H1 (cell line): ENCODE results near the gene DNAJB11. TPM values are rescaled to one million over a fixed set of nuclear protein-coding genes. Genes with fewer than 3 reads are reported as not detected.

Source experiments
- CTCF ChIA-PET: fragments of 300-600 bp; sonication (Branson Sonifier 250); formaldehyde crosslinking; loops from one replicate; lab custom pipeline; 2021; ENCODE audit not compliant: partially characterized antibody; lab: Charles Lee
- POLR2A ChIA-PET: fragments of 300-600 bp; sonication (Branson Sonifier 250); formaldehyde crosslinking; loops from one replicate; lab custom pipeline; 2021; ENCODE audit warnings: inconsistent platforms; ENCODE audit not compliant: partially characterized antibody; lab: Charles Lee
- DNase-seq, 2 experiments: peaks; one replicate each; pipeline versions ENCODE4 v3.0.0 to v3.0.0-alpha.2; 2010 to 2022; ENCODE audit warnings: low spot score in 2 of 2, low read depth in 1 of 2, mixed read lengths in 1 of 2
- FAIRE-seq: peaks from 2 replicates; lab custom pipeline; 2011; peaks lifted over from hg19 to GRCh38; lab: Jason Lieb, UNC
- H2AFZ ChIP-seq: 2 replicates; pipeline ENCODE4 v1.8.1; 2012; ENCODE audit warnings: low read length, inconsistent platforms
- H2AK5ac ChIP-seq: 2 replicates; pipeline ENCODE4 v1.6.1; 2013; ENCODE audit warnings: low read depth, low read length
- H2BK120ac ChIP-seq: replicated peaks from 2 replicates; pipeline ENCODE3; 2013; ENCODE audit warnings: low read depth, low read length, inconsistent platforms
- H2BK12ac ChIP-seq: 2 replicates; pipeline ENCODE4 v1.6.1; 2013; ENCODE audit warnings: low read depth, low read length
- H2BK15ac ChIP-seq: 2 replicates; pipeline ENCODE4 v1.6.1; 2013; ENCODE audit warnings: low read length
- H2BK20ac ChIP-seq: 2 replicates; pipeline ENCODE4 v1.6.1; 2013; ENCODE audit warnings: low read length
- H2BK5ac ChIP-seq: 2 replicates; pipeline ENCODE4 v1.6.1; 2013; ENCODE audit warnings: low read depth, low read length
- H3K14ac ChIP-seq: 2 replicates; pipeline ENCODE4 v1.6.1; 2013; ENCODE audit warnings: inconsistent platforms; ENCODE audit not compliant: insufficient read length
- H3K18ac ChIP-seq: 2 replicates; pipeline ENCODE4 v1.6.1; 2013; ENCODE audit warnings: low read length; ENCODE audit errors: extremely low read depth
- H3K23ac ChIP-seq: 2 replicates; pipeline ENCODE4 v1.6.1; 2013; ENCODE audit warnings: inconsistent platforms; ENCODE audit not compliant: insufficient read length
- H3K23me2 ChIP-seq: 2 replicates; pipeline ENCODE4 v1.6.1; 2013; ENCODE audit warnings: low read depth, low read length
- H3K27ac ChIP-seq: 2 replicates; pipeline ENCODE4 v1.6.1; 2011; ENCODE audit warnings: low read depth, low read length, inconsistent platforms
- H3K27me3 ChIP-seq, 4 experiments: replicated peaks in 1 of 4; 1 replicate in 1 of 4; 2 replicates in 3 of 4; pipeline versions ENCODE4 v1.6.1 to v1.8.1; 2011 to 2013; ENCODE audit warnings: low read length in 3 of 4, mild to moderate bottlenecking in 3 of 4, inconsistent platforms in 2 of 4, mixed read lengths in 2 of 4, moderate library complexity in 1 of 4; ENCODE audit not compliant: control insufficient read depth in 3 of 4, insufficient read depth in 3 of 4; ENCODE audit errors: extremely low read depth in 1 of 4
- H3K36me3 ChIP-seq, 4 experiments: 2 replicates each; pipeline versions ENCODE4 v1.6.1 to v1.8.1; 2011 to 2013; ENCODE audit warnings: mild to moderate bottlenecking in 4 of 4, low read length in 3 of 4, moderate library complexity in 2 of 4, control low read depth in 1 of 4, inconsistent platforms in 1 of 4; ENCODE audit not compliant: insufficient read depth in 4 of 4, control insufficient read depth in 2 of 4
- H3K4ac ChIP-seq: replicated peaks from 2 replicates; pipeline ENCODE3; 2013; ENCODE audit warnings: low read length, low read depth, mixed read lengths, inconsistent platforms; ENCODE audit not compliant: insufficient read length
- H3K4me1 ChIP-seq, 4 experiments: replicated peaks in 1 of 4; 1 replicate in 1 of 4; 2 replicates in 3 of 4; pipeline versions ENCODE4 v1.6.1 to v1.8.1; 2011 to 2013; ENCODE audit warnings: low read length in 3 of 4, inconsistent platforms in 2 of 4, mixed read lengths in 1 of 4; ENCODE audit not compliant: insufficient read depth in 4 of 4, control insufficient read depth in 3 of 4
- H3K4me2 ChIP-seq, 2 experiments: 2 replicates each; pipeline versions ENCODE4 v1.6.1 to v1.8.1; 2011 to 2013; ENCODE audit warnings: low read depth in 2 of 2, low read length in 2 of 2, control low read depth in 1 of 2, inconsistent platforms in 1 of 2, mild to moderate bottlenecking in 1 of 2; ENCODE audit not compliant: insufficient read depth in 1 of 2
- H3K4me3 ChIP-seq, 4 experiments: fragments of 200-600, 300-600 bp in 1 of 4; sonication (generic), shearing (Covaris generic), sonication (Bioruptor Twin) in 1 of 4; 2 replicates each; pipeline versions ENCODE4 v1.5.1 to v1.8.1; 2011 to 2016; ENCODE audit warnings: low read length in 4 of 4, low read depth in 3 of 4, control low read depth in 2 of 4, inconsistent platforms in 2 of 4, mild to moderate bottlenecking in 2 of 4, mixed read lengths in 1 of 4, moderate library complexity in 1 of 4; ENCODE audit not compliant: insufficient read depth in 2 of 4; ENCODE audit errors: extremely low read depth in 1 of 4
- H3K56ac ChIP-seq: replicated peaks from 2 replicates; pipeline ENCODE3; 2013; ENCODE audit warnings: low read depth, mild to moderate bottlenecking, mixed read lengths, low read length, inconsistent platforms; ENCODE audit not compliant: insufficient read length
- H3K79me1 ChIP-seq: 2 replicates; pipeline ENCODE4 v1.6.1; 2013; ENCODE audit warnings: low read depth, low read length, control low read depth
- H3K79me2 ChIP-seq, 2 experiments: 2 replicates each; pipeline versions ENCODE4 v1.6.1 to v1.8.1; 2012 to 2013; ENCODE audit warnings: low read length in 2 of 2, mild to moderate bottlenecking in 2 of 2, inconsistent platforms in 1 of 2; ENCODE audit not compliant: insufficient read depth in 2 of 2, control insufficient read depth in 1 of 2
- H3K9ac ChIP-seq, 4 experiments: replicated peaks in 1 of 4; 1 replicate in 1 of 4; 2 replicates in 3 of 4; pipeline versions ENCODE4 v1.6.1 to v1.8.1; 2011 to 2013; ENCODE audit warnings: low read depth in 3 of 4, low read length in 3 of 4, control low read depth in 2 of 4, mild to moderate bottlenecking in 2 of 4, moderate library complexity in 2 of 4, inconsistent platforms in 1 of 4; ENCODE audit errors: extremely low read depth in 1 of 4
- H3K9me3 ChIP-seq, 2 experiments: 2 replicates each; pipeline versions ENCODE4 v1.6.1 to v1.8.1; 2012 to 2013; ENCODE audit warnings: mild to moderate bottlenecking in 2 of 2, moderate library complexity in 2 of 2, control low read depth in 1 of 2, inconsistent platforms in 1 of 2, low read depth in 1 of 2, low read length in 1 of 2, mixed read lengths in 1 of 2; ENCODE audit not compliant: insufficient read depth in 2 of 2
- H4K20me1 ChIP-seq, 2 experiments: replicated peaks in 1 of 2; 2 replicates each; pipeline versions ENCODE3 to v1.8.1; 2011 to 2013; ENCODE audit warnings: inconsistent platforms in 2 of 2, low read length in 2 of 2, mild to moderate bottlenecking in 1 of 2; ENCODE audit not compliant: insufficient read depth in 2 of 2, control insufficient read depth in 1 of 2
- H4K5ac ChIP-seq: 2 replicates; pipeline ENCODE4 v1.6.1; 2013; ENCODE audit warnings: low read length, low read depth, mixed read lengths, inconsistent platforms; ENCODE audit not compliant: insufficient read length
- H4K8ac ChIP-seq: 2 replicates; pipeline ENCODE4 v1.8.0; 2013; ENCODE audit warnings: mild to moderate bottlenecking, moderate library complexity, low read length, inconsistent platforms; ENCODE audit not compliant: insufficient read depth; ENCODE audit errors: extremely low read depth
- H4K91ac ChIP-seq: replicated peaks from 2 replicates; pipeline ENCODE3; 2013; ENCODE audit warnings: low read length, mixed read lengths, inconsistent platforms; ENCODE audit not compliant: insufficient read length
- ASH2L ChIP-seq: fragments of 200-600, 300-600 bp; sonication (generic); IDR thresholded peaks from one replicate; pipeline ENCODE4 v1.7.1; 2017; ENCODE audit warnings: low read length
- GTF2F1 ChIP-seq: IDR thresholded peaks from 2 replicates; pipeline ENCODE4 v1.6.1; 2012; ENCODE audit warnings: low read depth, low read length, improper control_type of control experiment, borderline replicate concordance
- SIX5 ChIP-seq: IDR thresholded peaks from 2 replicates; pipeline ENCODE4 v1.6.1; 2011; ENCODE audit warnings: mild to moderate bottlenecking, low read depth, low read length
- SUZ12 ChIP-seq: fragments of 200-600 bp; sonication (generic); IDR thresholded peaks from 2 replicates; pipeline ENCODE4 v1.6.1; 2012; ENCODE audit warnings: mild to moderate bottlenecking, inconsistent platforms, low read length, moderate library complexity, mixed read lengths
- WGBS, 2 experiments: shearing (Covaris generic) in 1 of 2; methylation state at CpG; one replicate each; pipeline versions ENCODE4 v1.1.6 to v1.1.7; 2013 to 2015; ENCODE audit warnings: low lambda C conversion rate in 2 of 2, mixed read lengths in 2 of 2, inconsistent platforms in 1 of 2, low coverage in 1 of 2, missing lambda C conversion rate in 1 of 2; ENCODE audit not compliant: insufficient replicate concordance in 2 of 2, insufficient coverage in 1 of 2, insufficient read length in 1 of 2; ENCODE audit errors: extremely low coverage in 1 of 2, missing lambda C conversion rate in 1 of 2; 5-methylcytosine and 5-hydroxymethylcytosine counted together
- polyA plus RNA-seq, 7 experiments: library from polyadenylated mRNA; depleted of rRNA in 3 of 7; stranded (reverse) in 5 of 7; unstranded in 2 of 7; fragments of >200 nt in 5 of 7; fragments of 200-250 nt in 2 of 7; gene quantifications; 1 replicate in 5 of 7; 2 replicates in 1 of 7; 4 replicates in 1 of 7; pipeline versions ENCODE4 v1.2.1 to v1.2.3, GENCODE V29; 2011 to 2013; ENCODE audit warnings: missing spikeins in 2 of 7, mixed read lengths in 2 of 7
- total RNA-seq: library from RNA; stranded (reverse); fragmentation: NEBNext Ultra II Directional; extraction: Animal tissue kit (Norgen Biotek cat#: 25700); gene quantifications from 2 replicates; pipeline ENCODE4 v1.2.1, GENCODE V29; 2021
- TF ChIP-seq, protein P1 (sequence below): IDR thresholded peaks from 2 replicates; pipeline ENCODE4 v1.6.1; 2011; ENCODE audit warnings: low read length, improper control_type of control experiment

DNAJB11 gene
- total and polyA plus RNA-seq, 2 of the 8 experiments (the other 6 are each of a cell fraction or from before 2014, with no cell fraction given), result 14.6 to 63.9 TPM

- no peak overlapping the region for H4K91ac ChIP-seq
- TF ChIP-seq SIX5 (no peak), ASH2L (no peak), SUZ12 (no peak), GTF2F1 (no peak)
- TF ChIP-seq, protein P1, sequence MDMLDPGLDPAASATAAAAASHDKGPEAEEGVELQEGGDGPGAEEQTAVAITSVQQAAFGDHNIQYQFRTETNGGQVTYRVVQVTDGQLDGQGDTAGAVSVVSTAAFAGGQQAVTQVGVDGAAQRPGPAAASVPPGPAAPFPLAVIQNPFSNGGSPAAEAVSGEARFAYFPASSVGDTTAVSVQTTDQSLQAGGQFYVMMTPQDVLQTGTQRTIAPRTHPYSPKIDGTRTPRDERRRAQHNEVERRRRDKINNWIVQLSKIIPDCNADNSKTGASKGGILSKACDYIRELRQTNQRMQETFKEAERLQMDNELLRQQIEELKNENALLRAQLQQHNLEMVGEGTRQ, result no peak
- H3K4ac ChIP-seq, result no peak overlapping the region
- ChIA-PET CTCF (interaction anchor here (0.7 to 5.8 kb wide), 5 partner anchors 13 to 34 kb away, joined by 3 to 50 read pairs (median 3); no protein-coding TSS in a partner anchor), POLR2A (interaction anchor here (0.6 to 1.6 kb wide), 3 partner anchors 14 to 32 kb away, joined by 3 to 7 read pairs (median 4); no protein-coding TSS in a partner anchor)
- no peak overlapping the region for H2BK15ac ChIP-seq
- no peak overlapping the region for H2BK12ac ChIP-seq
- 84% methylated on average over 6 of the region's 6 CpGs; no CpG with 5 or more reads in 1 of the 2 experiments for WGBS, 2 experiments
- H2AFZ ChIP-seq, result no peak overlapping the region
- DNase-seq (no peak), FAIRE-seq (no peak)
- H3K27me3 ChIP-seq, result no peaks in the 10 kb centered on the region
- H3K4me1 ChIP-seq, result no peaks in the 10 kb centered on the region
- H4K8ac ChIP-seq, result no peak overlapping the region
- H3K4me2 ChIP-seq, result no peak overlapping the region
- H2BK20ac ChIP-seq, result no peak overlapping the region
- H3K79me2 ChIP-seq, result no peaks in the 10 kb centered on the region
- no peak overlapping the region for H2BK120ac ChIP-seq
- no peaks in the 10 kb centered on the region for H4K20me1 ChIP-seq
- H3K14ac ChIP-seq, result no peak overlapping the region
- H3K79me1 ChIP-seq, result no peaks in the 10 kb centered on the region
- no peaks in the 10 kb centered on the region for H3K9me3 ChIP-seq
- H3K9ac ChIP-seq, result no peak overlapping the region
- H2AK5ac ChIP-seq, result no peak overlapping the region
- peaks cover 3% of the 10 kb centered on the region; the same call in 1 of the 2 replicates for H3K23me2 ChIP-seq
- H3K23ac ChIP-seq, result no peak overlapping the region
- no peaks in the 10 kb centered on the region for H3K36me3 ChIP-seq
- H4K5ac ChIP-seq, result no peak overlapping the region
- H3K4me3 ChIP-seq, result no peak overlapping the region
- no peak overlapping the region for H3K56ac ChIP-seq
- H3K18ac ChIP-seq, result no peak overlapping the region
- no peak overlapping the region for H3K27ac ChIP-seq
- H2BK5ac ChIP-seq, result no peak overlapping the region; the same call in 1 of the 2 replicates
Observed at GRCh38 chr3:186630950-186631641, 60.6 kb downstream of the DNAJB11 start.
